Measurements from ENCODE around the gene PAOX. TPM values are rescaled to one million over a fixed set of nuclear protein-coding genes. Genes with fewer than 3 reads are reported as not detected.

PAOX gene
- total RNA-seq, 1 donor from 2014 or later, result 9.4 TPM

GRCh38 chr10:133391761-133392518 lies 12.9 kb downstream of the PAOX start:
- H3K4me3 Mint-ChIP-seq, result peak overlapping the region; percentile 73
- no peak for DNase-seq
- peak overlapping the region; percentile 96 for H3K27ac Mint-ChIP-seq
- H3K9me3 Mint-ChIP-seq, result no peaks in the 10 kb centered on the region
- peaks cover 44% of the 10 kb centered on the region for H3K4me1 Mint-ChIP-seq
- peaks cover 18% of the 10 kb centered on the region for H3K36me3 Mint-ChIP-seq (ENCODE audit: low read depth)
- no peaks in the 10 kb centered on the region for H3K27me3 Mint-ChIP-seq
- intact Hi-C loops (cut with micrococcal nuclease), result loop anchor here (5.0 kb wide), 2 partner anchors 65 to 85 kb away; partner anchors contain the start of genes TUBGCP2 and ZNF511

DNA sequence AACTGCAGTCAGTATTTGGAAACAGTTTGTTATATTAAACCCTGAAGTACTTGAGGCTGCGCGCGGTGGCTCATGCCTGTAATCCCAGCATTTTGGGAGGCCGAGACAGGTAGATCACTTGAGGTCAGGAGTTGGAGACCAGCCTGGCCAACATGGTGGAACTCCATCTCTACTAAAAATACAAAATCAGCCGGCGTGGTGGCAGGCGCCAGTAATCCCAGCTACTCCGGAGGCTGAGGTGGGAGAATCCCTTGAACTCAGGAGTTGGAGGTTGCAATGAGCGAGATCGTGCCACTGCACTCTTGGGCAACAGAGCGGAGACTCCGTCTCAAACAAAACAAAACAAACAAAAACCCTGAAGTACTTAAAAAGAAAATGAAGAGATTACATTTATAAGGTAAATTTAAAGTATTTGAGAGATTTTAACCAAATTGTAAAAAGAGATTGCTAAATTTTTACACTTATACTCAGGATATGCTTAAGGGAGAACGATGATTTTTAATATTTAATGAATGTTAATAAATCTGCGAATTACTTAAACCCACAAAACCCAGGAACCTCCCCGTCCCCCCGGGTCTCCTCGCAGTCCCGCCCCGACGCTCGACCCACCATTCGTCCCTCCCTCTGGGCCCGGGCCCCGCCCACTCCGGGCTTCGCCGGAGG lies 14.5 kb downstream of the PAOX start:
- peak; percentile 62 for DNase-seq

GRCh38 chr10:133394064-133394663 lies 15.1 kb downstream of the PAOX start, which contains the start of gene MTG1:
Gene MTG1 (plus strand): TSS chr10:133394157. CDS start chr10:133394221, 64 bp downstream.
- DNase-seq, result peak; percentile 99
- Mint-ChIP-seq H3K9me3 (no peaks in the 10 kb centered on the region), H3K4me1 (peaks cover 37% of the 10 kb centered on the region), H3K4me3 (peak within 1 kb of the TSS; percentile 97), H3K36me3 (ENCODE audit: low read depth) (peaks cover 37% of the 10 kb centered on the region), H3K27ac (peak within 1 kb of the TSS; percentile 98), H3K27me3 (no peaks in the 10 kb centered on the region)
- intact Hi-C loops (cut with micrococcal nuclease), result loop anchor here (1.0 to 5.0 kb wide), 4 partner anchors 16 to 87 kb away; partner anchors contain the start of genes TUBGCP2 and ZNF511

More for the DNA sequence above, 14.5 kb downstream of the PAOX start:
- H3K27me3 Mint-ChIP-seq, result no peaks in the 10 kb centered on the region
- peaks cover 42% of the 10 kb centered on the region for H3K4me1 Mint-ChIP-seq
- intact Hi-C loops (cut with micrococcal nuclease), result loop anchor here (1.0 to 5.0 kb wide), 4 partner anchors 15 to 86 kb away; partner anchors contain the start of genes TUBGCP2 and ZNF511
- peaks cover 31% of the 10 kb centered on the region for H3K36me3 Mint-ChIP-seq (ENCODE audit: low read depth)
- H3K27ac Mint-ChIP-seq, result peak overlapping the region; percentile 98
- peak overlapping the region; percentile 97 for H3K4me3 Mint-ChIP-seq
- H3K9me3 Mint-ChIP-seq, result no peaks in the 10 kb centered on the region

GRCh38 chr10:133394801-133395221 lies 15.7 kb downstream of the PAOX start:
- peak overlapping the region; percentile 98 for H3K27ac Mint-ChIP-seq
- intact Hi-C loops (cut with micrococcal nuclease), result loop anchor here (1.0 to 5.0 kb wide), 4 partner anchors 17 to 88 kb away; partner anchors contain the start of genes TUBGCP2 and ZNF511
- H3K9me3 Mint-ChIP-seq, result no peaks in the 10 kb centered on the region
- peaks cover 43% of the 10 kb centered on the region for H3K36me3 Mint-ChIP-seq (ENCODE audit: low read depth)
- peak overlapping the region; percentile 97 for H3K4me3 Mint-ChIP-seq
- H3K27me3 Mint-ChIP-seq, result no peaks in the 10 kb centered on the region
- DNase-seq, result no peak
- peaks cover 36% of the 10 kb centered on the region for H3K4me1 Mint-ChIP-seq

GRCh38 chr10:133396035-133396624 lies 17.1 kb downstream of the PAOX start:
- Mint-ChIP-seq H3K9me3 (no peaks in the 10 kb centered on the region), H3K27me3 (no peaks in the 10 kb centered on the region), H3K4me3 (peak overlapping the region; percentile 97), H3K36me3 (ENCODE audit: low read depth) (peaks cover 48% of the 10 kb centered on the region), H3K4me1 (peaks cover 37% of the 10 kb centered on the region), H3K27ac (no peak overlapping the region)
- intact Hi-C loops (cut with micrococcal nuclease), result no loop called here
- DNase-seq, result no peak

- Mint-ChIP-seq H3K4me1 (peaks cover 35% of the 10 kb centered on the region), H3K27ac (no peak overlapping the region), H3K4me3 (no peak overlapping the region), H3K27me3 (no peaks in the 10 kb centered on the region), H3K9me3 (no peaks in the 10 kb centered on the region), H3K36me3 (ENCODE audit: low read depth) (peaks cover 57% of the 10 kb centered on the region)
- no peak for DNase-seq
- intact Hi-C loops (cut with micrococcal nuclease), result no loop called here
Observed at GRCh38 chr10:133397938-133398337, 18.9 kb downstream of the PAOX start.

- Mint-ChIP-seq H3K36me3 (ENCODE audit: low read depth) (peaks cover 67% of the 10 kb centered on the region), H3K27ac (no peak overlapping the region), H3K4me3 (no peak overlapping the region), H3K4me1 (peaks cover 33% of the 10 kb centered on the region), H3K27me3 (no peaks in the 10 kb centered on the region), H3K9me3 (no peaks in the 10 kb centered on the region)
- intact Hi-C loops (cut with micrococcal nuclease), result no loop called here
- DNase-seq, result no peak
Observed at GRCh38 chr10:133399123-133399601, 20.1 kb downstream of the PAOX start.

DNA sequence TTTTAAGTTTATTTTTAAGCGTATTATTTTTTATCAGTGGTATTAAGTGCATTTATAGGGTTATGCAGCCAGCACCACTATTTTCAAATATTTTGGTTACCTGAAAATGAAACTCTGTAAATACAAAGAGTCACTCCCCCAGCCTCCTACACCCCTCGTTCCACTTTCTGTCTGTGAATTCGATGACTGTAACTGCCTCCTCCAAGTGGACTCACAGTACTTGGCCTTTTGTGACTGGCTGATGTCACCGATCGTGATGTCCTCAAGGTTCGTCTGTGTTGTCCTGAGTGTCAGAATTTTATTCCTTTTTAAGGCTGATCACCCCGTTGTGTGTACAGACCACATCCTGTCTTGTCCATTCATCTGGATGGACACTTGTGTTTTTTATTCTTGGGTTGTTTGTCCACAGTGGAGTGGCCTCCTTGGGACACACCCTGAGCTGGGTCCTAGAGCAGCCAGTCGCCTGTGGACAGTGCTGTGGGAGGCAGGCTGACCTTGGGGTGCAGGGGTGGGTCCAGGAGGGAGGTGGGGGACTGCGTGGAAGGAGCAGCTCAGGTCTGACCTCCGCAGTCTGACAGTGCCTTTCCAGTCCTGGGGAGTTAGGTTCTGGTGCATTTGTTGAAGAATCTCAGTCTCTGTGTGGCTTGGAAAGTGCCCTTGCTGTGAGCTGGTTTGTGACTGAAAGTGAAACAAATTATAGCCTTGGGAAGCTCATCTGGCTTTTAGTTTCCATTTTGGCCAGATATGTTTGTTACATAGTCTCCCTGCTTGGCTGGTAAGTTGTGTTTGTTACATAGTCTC lies 21.8 kb downstream of the PAOX start:
- H3K36me3 Mint-ChIP-seq (ENCODE audit: low read depth), result peaks cover 73% of the 10 kb centered on the region

GRCh38 chr10:133401500-133401899 lies 22.4 kb downstream of the PAOX start:
- intact Hi-C loops (cut with micrococcal nuclease), result no loop called here
- Mint-ChIP-seq H3K27ac (peak overlapping the region; percentile 68), H3K27me3 (no peaks in the 10 kb centered on the region), H3K36me3 (ENCODE audit: low read depth) (peaks cover 76% of the 10 kb centered on the region), H3K4me3 (peak overlapping the region; percentile 65), H3K4me1 (peaks cover 36% of the 10 kb centered on the region), H3K9me3 (no peaks in the 10 kb centered on the region)
- no peak for DNase-seq

More for the DNA sequence above, 21.8 kb downstream of the PAOX start:
- no peaks in the 10 kb centered on the region for H3K27me3 Mint-ChIP-seq
- H3K9me3 Mint-ChIP-seq, result no peaks in the 10 kb centered on the region
- intact Hi-C loops (cut with micrococcal nuclease), result no loop called here
- H3K27ac Mint-ChIP-seq, result peak overlapping the region; percentile 68
- DNase-seq, result peak; percentile 78
- peaks cover 31% of the 10 kb centered on the region for H3K4me1 Mint-ChIP-seq
- peak overlapping the region; percentile 65 for H3K4me3 Mint-ChIP-seq

- H3K9me3 Mint-ChIP-seq, result no peaks in the 10 kb centered on the region
- no peak overlapping the region for H3K4me3 Mint-ChIP-seq
- intact Hi-C loops (cut with micrococcal nuclease), result no loop called here
- DNase-seq, result no peak
- H3K27me3 Mint-ChIP-seq, result no peaks in the 10 kb centered on the region
- peak overlapping the region; percentile 34 for H3K27ac Mint-ChIP-seq
- H3K36me3 Mint-ChIP-seq (ENCODE audit: low read depth), result peaks cover 77% of the 10 kb centered on the region
- peaks cover 33% of the 10 kb centered on the region for H3K4me1 Mint-ChIP-seq
Observed at GRCh38 chr10:133401981-133402725, 23.1 kb downstream of the PAOX start.

- H3K9me3 Mint-ChIP-seq, result peaks cover 5% of the 10 kb centered on the region
- peaks cover 33% of the 10 kb centered on the region for H3K4me1 Mint-ChIP-seq
- intact Hi-C loops (cut with micrococcal nuclease), result no loop called here
- no peaks in the 10 kb centered on the region for H3K27me3 Mint-ChIP-seq
- DNase-seq, result no peak
- peaks cover 76% of the 10 kb centered on the region for H3K36me3 Mint-ChIP-seq (ENCODE audit: low read depth)
- H3K27ac Mint-ChIP-seq, result no peak overlapping the region
- no peak overlapping the region for H3K4me3 Mint-ChIP-seq
Observed at GRCh38 chr10:133403359-133403758, 24.3 kb downstream of the PAOX start.

GRCh38 chr10:133403784-133404183 lies 24.7 kb downstream of the PAOX start:
- intact Hi-C loops (cut with micrococcal nuclease), result no loop called here
- peaks cover 9% of the 10 kb centered on the region for H3K9me3 Mint-ChIP-seq
- H3K4me1 Mint-ChIP-seq, result peaks cover 33% of the 10 kb centered on the region
- H3K27me3 Mint-ChIP-seq, result no peaks in the 10 kb centered on the region
- DNase-seq, result no peak
- no peak overlapping the region for H3K4me3 Mint-ChIP-seq
- no peak overlapping the region for H3K27ac Mint-ChIP-seq
- peaks cover 77% of the 10 kb centered on the region for H3K36me3 Mint-ChIP-seq (ENCODE audit: low read depth)

All from activated CD4-positive, alpha-beta T cell treated with anti-CD3 and anti-CD28 coated beads, Interleukin-2, amount 10 ng/mL, durations not matched to agents 24 days and 14 days (primary cell).